GM12891 (cell line): ENCODE data around the gene SLC12A6.

ENCODE experiments used
- DNase-seq: peaks from one replicate; pipeline ENCODE4 v3.0.0; 2011; ENCODE audit warnings: low spot score; ENCODE audit not compliant: insufficient read length
- FAIRE-seq: peaks from 2 replicates; lab custom pipeline; 2011; peaks lifted over from hg19 to GRCh38; lab: Jason Lieb, UNC
- PAX5 ChIP-seq: IDR thresholded peaks from 2 replicates; pipeline ENCODE4 v1.6.1; 2011; ENCODE audit warnings: low read length, moderate library complexity, mild to moderate bottlenecking; ENCODE audit not compliant: insufficient read depth, severe bottlenecking
- POLR2A ChIP-seq: IDR thresholded peaks from 2 replicates; pipeline ENCODE4 v1.6.1; 2011; ENCODE audit warnings: low read depth, low read length, control low read depth
- POLR2AphosphoS5 ChIP-seq: IDR thresholded peaks from 2 replicates; pipeline ENCODE4 v1.6.1; 2011; ENCODE audit warnings: low read depth, low read length, control low read depth
- POU2F2 ChIP-seq: IDR thresholded peaks from 2 replicates; pipeline ENCODE4 v1.6.1; 2011; ENCODE audit warnings: low read depth, mild to moderate bottlenecking, control low read depth, low read length, moderate library complexity
- SPI1 ChIP-seq: IDR thresholded peaks from 2 replicates; pipeline ENCODE4 v1.6.1; 2011; ENCODE audit warnings: low read depth, low read length, control low read depth
- TAF1 ChIP-seq: IDR thresholded peaks from 2 replicates; pipeline ENCODE4 v1.6.1; 2011; ENCODE audit warnings: low read depth, low read length, control low read depth

The SLC12A6 gene

DNA sequence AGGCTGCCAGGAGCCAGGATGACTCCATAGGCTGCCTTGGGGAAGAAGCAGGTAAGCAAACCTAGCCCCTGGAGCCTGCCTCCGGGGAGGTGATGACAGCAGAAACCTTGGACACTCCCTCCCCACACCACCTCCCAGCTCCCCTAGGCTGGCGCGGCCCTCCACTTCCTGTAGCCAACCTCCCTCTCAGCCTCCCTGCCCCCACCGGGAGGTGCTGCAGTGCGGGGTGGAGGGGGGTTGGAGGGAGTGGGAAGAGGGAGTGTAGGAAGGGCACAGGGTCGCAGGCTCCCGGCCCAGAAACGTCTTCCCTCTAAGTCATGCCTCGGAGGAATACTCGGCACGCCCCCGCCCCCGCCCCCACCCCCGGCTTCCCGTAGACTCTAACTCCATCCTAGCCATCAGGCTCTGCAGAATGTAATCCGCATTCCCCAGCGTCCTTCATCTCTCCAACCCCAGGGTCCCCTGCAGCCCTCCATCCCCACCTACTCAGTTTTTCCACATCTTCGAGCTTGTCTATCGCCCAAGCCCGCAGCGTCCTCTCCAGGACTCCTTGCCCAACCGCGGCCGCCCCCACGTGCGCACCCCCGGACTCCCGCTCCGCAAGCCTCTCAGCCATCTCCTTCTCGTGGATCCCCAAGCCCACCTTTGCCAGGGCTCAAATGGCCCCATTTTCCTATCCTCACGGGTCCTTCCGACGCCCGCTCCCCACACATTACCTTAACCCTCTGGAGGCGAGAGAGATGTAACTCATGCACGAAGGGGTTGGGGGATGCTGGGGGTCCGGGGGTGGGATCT, 28.9 kb upstream of the SLC12A6 start:
- FAIRE-seq, result peak; percentile 86
- no peak for DNase-seq
- TF ChIP-seq SPI1, result peak; percentile 24; the same call in 1 of the 2 replicates
- no peak for TF ChIP-seq POLR2A
- TF ChIP-seq POU2F2, result 0 out of 2 replicates have a peak, but pooled peaks have one; percentile 11
- no peak; the same call in 1 of the 2 replicates for TF ChIP-seq POLR2AphosphoS5
- no peak for TF ChIP-seq TAF1
- no peak for TF ChIP-seq PAX5

DNA sequence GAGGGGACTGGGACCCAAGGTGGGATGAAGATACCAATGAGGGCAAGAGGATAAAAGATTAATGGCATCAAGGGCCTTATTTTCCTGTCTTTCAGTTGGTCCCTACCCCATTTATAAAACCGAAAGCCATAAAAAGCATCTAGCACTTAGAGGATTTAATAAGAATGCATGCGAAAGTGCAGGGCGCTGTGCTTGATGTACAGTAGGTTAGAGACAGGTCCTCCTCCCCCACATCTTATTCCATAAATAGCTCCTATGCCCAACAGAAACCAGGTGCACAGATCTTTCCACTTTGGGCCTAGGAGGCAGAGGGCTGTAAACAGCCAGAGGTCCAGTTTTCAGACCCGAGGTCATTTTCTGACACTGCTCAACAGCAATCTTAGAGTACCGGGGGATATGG, 28.3 kb upstream of the SLC12A6 start:
- DNase-seq (no peak), FAIRE-seq (peak; percentile 67)
- TF ChIP-seq POLR2AphosphoS5, result no peak
- no peak for TF ChIP-seq PAX5
- no peak for TF ChIP-seq SPI1
- no peak for TF ChIP-seq TAF1
- TF ChIP-seq POU2F2, result no peak
- TF ChIP-seq POLR2A, result no peak

DNA sequence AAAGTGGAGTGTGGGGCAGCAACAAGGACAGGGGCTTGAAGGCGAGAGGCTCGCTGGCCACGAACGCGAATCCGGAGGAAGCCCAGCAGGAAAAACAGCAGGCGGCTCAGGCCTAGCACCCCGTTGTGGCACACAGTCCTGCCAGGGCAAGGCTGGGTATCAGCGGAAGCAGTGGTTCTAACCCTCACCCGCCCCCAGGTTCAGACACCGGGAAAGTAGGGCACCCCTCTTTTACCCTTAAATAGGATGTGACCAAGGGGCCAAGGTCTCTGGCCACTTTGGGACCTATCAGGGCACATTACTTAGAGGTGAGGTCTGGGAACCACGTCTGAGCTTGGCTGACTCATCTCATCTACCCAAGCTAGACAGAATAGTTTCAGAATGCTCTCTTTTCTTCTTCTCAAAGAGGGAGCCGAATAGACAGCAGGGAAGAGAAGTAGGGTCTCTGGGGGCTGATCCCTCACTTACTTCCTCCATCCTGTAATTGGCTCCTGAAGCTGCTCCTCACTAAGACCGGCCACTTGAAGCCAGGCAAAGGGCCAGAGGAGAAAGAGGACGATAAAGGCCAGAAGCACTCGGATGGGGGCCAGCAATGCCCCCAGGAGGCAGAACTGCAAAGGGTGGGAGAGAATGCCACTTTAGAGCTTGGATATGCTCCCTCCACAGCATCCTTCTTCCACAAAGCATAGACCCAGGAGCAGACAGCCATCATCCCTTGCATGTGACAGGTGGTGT, 27.7 kb upstream of the SLC12A6 start:
- FAIRE-seq (no peak), DNase-seq (no peak)
- no peak for TF ChIP-seq PAX5
- TF ChIP-seq POLR2A, result no peak
- no peak for TF ChIP-seq POU2F2
- TF ChIP-seq TAF1, result no peak
- no peak for TF ChIP-seq POLR2AphosphoS5
- no peak for TF ChIP-seq SPI1

DNA sequence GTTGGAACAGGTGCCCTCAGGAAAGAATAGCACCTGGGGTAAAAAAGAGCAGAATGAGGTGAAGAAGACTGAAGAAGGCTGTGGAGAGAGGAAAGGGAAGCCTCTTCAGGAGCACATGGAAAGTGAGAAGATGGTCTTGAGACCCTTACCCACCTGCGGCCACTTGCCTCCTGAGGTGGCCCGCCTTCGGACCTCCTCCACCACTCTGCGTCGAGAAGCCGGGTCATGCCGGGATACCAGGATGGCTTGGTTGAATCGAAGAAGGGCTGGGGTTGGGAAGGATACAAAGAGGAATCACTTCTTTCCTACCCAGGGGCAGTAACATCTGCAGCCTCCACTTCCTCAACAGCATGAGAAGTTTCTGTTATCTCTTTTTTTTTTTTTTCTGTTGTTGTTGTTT, 26.5 kb upstream of the SLC12A6 start:
- TF ChIP-seq TAF1 (no peak), POLR2AphosphoS5 (no peak), SPI1 (no peak), POLR2A (no peak), POU2F2 (no peak), PAX5 (no peak)
- DNase-seq (no peak), FAIRE-seq (no peak)

DNA sequence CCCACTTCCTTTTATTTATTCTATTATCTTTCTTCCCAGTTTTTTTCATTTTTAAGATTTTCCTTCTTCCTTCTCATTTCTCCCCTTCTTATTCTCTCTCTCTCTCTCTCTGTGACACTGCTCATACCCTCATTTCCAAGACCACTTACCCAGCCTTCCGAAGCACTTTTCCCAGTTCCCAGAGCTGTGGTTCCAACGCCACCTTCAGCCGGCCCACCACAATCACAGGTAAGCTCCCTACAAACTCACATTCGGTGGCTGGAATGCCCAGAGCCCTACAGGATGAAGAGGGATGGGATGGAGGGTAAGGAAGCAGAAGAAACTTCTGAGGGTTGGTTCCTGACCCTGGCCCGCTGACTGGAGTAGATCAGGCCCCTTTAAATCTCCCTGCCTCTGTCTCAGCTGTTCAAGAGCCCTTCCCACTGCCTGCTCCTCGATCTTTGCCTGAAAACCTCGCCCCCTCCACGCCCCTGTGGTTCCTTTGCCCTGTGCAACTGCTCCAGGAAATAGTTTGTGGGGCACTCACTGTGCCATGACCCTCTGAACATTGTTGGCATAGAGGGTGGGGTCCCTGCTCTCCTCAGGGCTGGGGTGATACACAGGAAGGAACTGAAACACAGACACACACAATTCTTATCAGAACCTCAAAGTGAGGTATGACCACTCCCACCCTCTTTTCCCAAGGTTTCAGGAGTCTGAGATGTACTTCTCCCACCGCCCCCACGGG, 24.6 kb upstream of the SLC12A6 start:
- DNase-seq, result no peak
- no peak for FAIRE-seq
- TF ChIP-seq POLR2AphosphoS5, result no peak
- TF ChIP-seq SPI1, result no peak
- no peak for TF ChIP-seq TAF1
- TF ChIP-seq POLR2A, result no peak
- no peak for TF ChIP-seq POU2F2
- TF ChIP-seq PAX5, result no peak

DNA sequence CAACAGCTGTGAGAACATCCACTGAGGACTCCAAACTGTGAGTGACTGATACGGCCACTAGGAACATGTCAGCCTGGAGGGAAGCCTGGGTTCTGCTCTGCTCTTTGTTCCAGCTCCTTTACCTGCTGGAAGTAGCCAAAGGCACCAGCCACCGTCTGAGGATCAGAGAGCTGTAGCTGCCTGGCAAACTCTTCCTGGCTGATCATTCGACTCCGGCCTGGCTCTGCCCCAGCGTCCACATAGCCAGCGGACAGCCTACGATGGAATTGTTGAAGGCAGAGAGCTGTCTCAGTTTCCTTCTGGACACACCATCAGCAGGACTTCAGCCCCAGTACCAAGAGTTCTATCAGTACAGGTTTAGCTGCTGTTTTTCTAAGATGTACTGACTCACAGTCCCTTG, 23.7 kb upstream of the SLC12A6 start:
- FAIRE-seq, result no peak
- no peak for DNase-seq
- no peak for TF ChIP-seq POU2F2
- no peak for TF ChIP-seq PAX5
- no peak for TF ChIP-seq POLR2A
- TF ChIP-seq POLR2AphosphoS5, result no peak
- TF ChIP-seq SPI1, result no peak
- TF ChIP-seq TAF1, result no peak

DNA sequence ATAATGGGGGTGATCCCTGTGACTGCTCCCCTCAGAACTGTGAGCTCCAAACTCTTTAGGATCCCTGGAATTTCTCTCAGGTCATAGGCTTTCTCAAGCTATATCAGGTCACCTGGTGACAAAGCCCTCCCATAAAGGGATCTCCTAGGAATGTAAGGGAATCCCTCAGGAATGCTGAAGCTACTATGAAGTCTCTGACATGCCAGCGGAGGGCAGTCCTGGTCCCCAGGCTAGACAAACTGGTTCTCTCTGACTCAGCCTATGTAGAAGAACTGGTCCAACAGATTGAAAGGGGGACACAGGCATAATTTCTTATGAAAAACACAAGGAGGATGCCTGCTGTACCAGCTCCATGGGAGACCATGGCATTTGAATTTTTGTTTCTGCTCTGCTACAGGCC, 22.7 kb upstream of the SLC12A6 start:
- DNase-seq (no peak), FAIRE-seq (no peak)
- no peak for TF ChIP-seq POU2F2
- TF ChIP-seq PAX5, result no peak
- no peak for TF ChIP-seq TAF1
- no peak for TF ChIP-seq POLR2A
- no peak for TF ChIP-seq POLR2AphosphoS5
- TF ChIP-seq SPI1, result no peak

DNA sequence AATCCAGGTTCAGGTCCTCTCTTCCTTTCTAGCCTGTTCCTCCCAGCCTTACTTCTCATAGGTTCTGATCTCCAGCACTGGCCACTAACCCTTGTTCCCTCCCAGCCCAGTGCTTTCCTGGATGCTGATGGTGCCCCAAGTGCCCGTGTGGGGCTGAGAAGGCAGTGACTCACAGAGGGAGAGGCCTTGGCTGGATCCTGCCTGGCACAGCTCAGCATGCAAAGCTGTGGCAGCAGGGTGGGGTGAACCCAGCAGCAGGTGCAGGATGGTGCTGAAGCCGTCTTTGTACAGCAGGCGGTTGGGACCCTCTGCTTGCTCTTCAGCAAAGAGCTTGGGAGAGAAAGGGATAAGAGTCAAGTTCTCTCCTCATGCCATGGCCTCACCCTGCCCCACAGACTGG, 21.8 kb upstream of the SLC12A6 start:
- FAIRE-seq (no peak), DNase-seq (no peak)
- TF ChIP-seq PAX5 (no peak), SPI1 (no peak), POLR2A (no peak), POLR2AphosphoS5 (no peak), TAF1 (no peak), POU2F2 (no peak)

DNA sequence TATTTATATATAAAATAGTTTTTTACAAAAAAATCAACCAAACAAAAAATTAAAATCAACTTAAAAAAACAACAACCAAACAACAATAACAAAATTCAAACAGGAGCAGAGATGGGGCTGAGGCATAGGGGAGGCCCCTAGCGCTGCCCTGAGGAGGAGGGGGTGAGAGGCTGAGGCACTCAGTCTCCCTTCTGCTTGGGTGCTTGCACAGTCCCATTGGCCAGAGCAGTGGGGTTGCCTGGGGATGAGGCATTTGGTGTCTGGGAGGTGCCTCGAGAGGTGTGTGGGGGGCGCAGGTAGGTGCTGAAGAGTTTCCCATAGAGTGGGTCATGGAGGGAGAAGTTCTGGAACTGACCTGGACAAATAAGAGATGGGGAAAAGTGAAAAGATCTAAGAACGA, 21.4 kb upstream of the SLC12A6 start:
- FAIRE-seq (no peak), DNase-seq (no peak)
- TF ChIP-seq SPI1, result no peak
- no peak for TF ChIP-seq POU2F2
- TF ChIP-seq POLR2AphosphoS5, result no peak
- no peak for TF ChIP-seq PAX5
- no peak for TF ChIP-seq TAF1
- no peak for TF ChIP-seq POLR2A
